Activated CD8-positive, alpha-beta memory T cell treated with anti-CD3 and anti-CD28 coated beads for 48 hours (primary cell): ENCODE measurements around the gene STX16.

Experiments
- DNase-seq, 3 experiments: peaks; one replicate each; pipeline ENCODE4 v3.0.0-alpha.2; 2020; ENCODE audit warnings: low read depth in 2 of 3, low spot score in 2 of 3

The STX16 gene

GRCh38 chr20:58696411-58696961, 45.4 kb downstream of the STX16 start:
- no peak for DNase-seq

- DNase-seq, result no peak
Measured at GRCh38 chr20:58697201-58697866, 46.3 kb downstream of the STX16 start.

DNA sequence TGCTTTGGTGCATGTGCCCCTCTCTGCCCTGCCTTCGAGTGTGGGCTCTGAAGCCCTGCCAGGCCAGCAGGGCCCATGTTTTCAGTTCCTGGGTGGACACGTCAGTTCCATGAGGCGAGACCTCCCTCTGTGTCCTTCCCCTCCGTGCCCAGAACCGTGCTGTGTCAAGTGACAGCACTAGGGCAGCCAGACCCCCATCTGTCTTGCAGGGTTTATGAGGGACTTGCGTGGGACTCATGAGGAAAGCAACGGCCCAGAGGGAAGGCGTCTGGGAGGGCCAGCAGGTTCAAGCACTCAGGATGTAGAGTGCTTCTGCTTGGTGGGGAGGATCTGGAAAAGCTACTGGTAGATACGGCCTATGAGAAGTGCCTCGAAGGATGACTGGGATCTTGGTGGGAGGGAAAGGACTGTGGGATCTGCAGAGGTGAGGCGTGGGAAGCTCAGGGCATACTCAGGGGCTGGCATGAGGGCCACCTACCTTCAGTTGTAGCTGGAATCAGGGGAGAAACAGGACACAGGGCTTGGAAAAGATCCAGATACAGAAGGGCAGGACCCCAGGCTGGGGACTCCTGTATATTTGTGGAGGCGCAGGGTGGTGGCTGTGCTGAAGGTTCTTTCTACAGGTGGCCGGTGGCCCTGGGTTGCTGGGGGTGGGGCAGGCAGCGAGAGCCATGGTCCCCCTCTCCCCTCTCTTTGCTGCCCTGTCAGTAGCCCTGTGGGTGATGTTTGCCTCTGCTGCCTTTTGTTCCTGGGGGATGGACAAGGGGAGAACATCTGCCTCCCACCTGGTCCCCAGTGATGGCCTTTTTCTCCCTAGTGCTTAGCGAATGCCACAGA, 47.0 kb downstream of the STX16 start:
- DNase-seq, result no peak

GRCh38 chr20:58698741-58699622, 47.9 kb downstream of the STX16 start:
- DNase-seq, result no peak

- no peak for DNase-seq
Measured at GRCh38 chr20:58699623-58700107, 48.6 kb downstream of the STX16 start.

GRCh38 chr20:58700121-58700821, 49.2 kb downstream of the STX16 start:
- DNase-seq, result no peak

DNA sequence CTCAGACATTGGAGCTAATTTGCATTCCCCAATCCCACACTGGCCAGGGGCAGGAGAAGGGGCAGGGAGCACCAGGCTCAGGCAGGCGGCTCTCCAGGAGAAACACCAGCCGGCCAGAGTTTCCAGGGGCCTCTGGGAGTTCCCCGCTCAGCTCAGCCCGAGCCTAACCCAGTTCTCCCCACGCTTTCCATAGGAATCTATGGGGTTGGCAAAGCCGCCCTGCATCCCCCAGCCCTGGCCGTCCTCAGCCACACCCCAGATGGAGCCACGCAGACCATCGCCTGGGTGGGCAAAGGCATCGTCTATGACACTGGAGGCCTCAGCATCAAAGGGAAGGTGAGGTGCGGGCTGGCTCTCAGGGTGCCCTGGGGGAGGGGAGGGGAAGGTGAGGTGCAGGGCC, 49.7 kb downstream of the STX16 start:
- no peak for DNase-seq

GRCh38 chr20:58701431-58702160, 50.5 kb downstream of the STX16 start:
- DNase-seq, result no peak

DNA sequence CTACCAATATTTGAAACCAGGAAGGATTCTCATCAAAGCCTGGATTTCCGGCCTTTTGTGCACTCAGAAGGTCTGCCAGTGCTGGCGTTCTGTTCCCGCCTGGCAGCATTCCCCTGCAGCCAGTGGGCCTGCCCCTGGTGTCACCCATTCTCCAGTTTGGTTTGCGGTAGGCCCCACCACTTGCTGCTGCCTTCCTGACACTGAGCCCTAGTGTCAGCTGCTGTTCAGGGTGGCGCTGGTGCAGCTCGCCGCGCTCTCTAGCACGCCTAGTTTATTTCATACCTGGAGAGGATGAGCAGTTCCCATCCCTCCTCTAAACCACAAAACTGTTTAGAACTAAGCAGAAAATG, 51.1 kb downstream of the STX16 start:
- DNase-seq, result no peak

- DNase-seq, result no peak
Measured at GRCh38 chr20:58702859-58703648, 52.0 kb downstream of the STX16 start.

DNA sequence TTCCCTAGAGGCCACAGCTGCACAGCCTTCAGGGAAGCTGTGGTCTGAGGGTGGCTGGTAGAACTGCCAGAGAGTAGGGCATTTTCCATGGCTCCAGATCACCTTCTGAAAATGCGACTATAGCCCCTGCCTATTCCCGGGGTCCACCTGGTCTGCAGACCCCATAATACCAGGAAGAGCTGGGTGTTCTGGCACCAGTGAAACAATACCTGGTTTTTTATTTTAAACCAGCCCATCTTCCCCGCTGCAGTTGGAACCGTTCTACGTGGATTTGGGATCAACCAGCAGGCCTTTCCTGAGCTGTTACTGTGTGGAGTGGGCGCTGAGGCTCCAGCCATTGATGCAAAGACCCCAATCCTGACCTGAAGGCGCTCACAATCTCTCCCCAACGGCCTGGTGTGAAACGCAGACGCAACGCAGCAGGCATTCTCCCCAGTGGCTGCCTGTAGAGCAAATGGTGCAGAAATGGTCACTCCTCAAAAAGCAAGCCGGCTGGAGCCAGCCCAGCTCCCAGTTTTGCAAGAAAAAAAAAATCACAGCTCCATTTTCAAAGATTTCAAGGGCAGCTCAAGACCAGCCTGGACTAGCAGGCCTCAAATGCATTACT, 52.8 kb downstream of the STX16 start:
- no peak for DNase-seq

DNA sequence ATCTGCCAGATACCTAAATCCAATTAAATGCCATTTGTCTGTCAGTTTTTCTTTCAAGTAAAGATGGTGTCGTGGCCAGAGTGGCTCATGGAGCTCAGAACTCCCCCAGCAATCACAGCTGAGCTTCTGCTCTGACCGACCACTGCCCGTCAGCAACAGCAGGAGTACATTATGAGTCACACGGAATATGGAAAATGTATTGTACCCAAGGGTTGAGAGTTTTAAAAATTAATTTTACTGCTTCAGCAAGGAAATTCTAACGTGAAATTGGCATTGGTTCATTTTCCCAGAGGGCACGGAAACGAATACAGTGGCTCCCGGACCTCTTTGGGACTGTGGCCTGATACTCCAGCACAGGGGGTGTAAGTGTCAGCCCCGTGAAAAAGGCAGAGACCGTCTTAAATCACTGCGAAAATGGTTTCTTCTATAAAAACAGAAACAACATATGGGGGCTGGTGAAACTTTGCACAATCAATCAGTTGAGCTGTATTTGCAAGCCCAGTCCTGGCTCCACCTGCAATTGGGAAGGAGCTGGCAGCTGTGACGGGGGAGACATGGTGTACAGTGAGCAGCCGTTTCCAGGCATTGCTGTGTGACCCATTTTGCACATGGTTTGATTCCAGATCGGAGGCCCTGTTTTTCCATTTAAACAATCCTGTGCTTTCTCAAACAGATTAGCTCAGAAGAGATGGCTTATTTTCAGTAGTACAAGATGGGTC, 54.3 kb downstream of the STX16 start:
- DNase-seq, result no peak

DNA sequence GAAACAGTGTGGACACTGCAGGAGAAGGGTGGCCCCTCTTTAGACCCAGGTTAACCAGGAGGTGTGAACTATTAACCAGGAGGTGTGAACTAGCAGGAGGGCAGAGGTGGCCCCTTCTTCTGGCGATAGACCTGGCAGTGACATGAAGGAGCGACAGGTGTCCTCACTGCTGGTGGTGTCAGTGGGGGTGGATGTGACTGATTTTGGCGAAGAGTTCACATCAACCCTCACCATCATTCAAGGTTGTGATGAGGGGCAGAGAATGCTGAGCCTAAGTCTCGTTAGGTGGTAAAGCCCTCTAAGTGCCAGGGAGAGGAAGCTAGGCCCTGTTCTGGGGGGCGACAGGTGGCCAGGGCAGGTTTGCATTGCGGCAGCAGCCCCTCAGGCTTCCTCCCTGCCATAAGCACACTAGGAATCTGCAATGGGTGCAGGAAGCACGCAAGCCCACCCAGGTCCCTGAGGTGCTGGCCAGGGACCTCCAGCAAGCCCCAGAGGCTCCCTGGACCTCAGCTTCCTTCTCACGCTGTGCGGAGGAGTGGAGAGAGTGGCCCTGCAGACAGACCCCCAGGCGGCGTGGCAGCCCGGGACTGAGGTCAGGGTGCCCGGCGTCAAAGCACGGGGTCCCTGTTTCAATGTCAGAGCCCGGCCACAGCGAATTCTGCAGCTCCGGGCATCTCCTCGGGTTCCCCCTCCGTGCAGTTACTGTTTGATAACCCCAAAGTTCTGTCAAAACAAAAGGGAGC, 55.2 kb downstream of the STX16 start:
- DNase-seq, result no peak

- DNase-seq, result no peak
Measured at GRCh38 chr20:58706975-58707681, 56.0 kb downstream of the STX16 start.

DNA sequence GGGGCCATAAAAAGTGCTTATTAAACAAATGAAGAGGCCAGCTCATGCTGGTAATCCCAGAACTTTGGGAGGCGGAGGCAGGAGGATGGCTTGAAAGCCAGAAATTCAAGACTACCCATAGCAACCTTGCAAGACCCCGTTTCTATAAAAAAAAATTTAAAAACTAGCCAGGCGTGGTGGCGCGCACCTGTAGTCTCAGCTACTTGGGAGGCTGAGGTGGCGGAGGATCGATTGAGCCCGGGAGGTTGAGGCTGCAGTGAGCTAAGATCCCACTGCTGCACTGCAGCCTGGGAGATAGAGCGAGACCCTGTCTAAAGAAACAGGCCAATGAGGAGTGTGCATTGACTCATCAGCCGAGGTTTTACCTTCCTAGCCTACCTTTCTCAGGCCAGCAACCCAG, 56.7 kb downstream of the STX16 start:
- no peak for DNase-seq

DNA sequence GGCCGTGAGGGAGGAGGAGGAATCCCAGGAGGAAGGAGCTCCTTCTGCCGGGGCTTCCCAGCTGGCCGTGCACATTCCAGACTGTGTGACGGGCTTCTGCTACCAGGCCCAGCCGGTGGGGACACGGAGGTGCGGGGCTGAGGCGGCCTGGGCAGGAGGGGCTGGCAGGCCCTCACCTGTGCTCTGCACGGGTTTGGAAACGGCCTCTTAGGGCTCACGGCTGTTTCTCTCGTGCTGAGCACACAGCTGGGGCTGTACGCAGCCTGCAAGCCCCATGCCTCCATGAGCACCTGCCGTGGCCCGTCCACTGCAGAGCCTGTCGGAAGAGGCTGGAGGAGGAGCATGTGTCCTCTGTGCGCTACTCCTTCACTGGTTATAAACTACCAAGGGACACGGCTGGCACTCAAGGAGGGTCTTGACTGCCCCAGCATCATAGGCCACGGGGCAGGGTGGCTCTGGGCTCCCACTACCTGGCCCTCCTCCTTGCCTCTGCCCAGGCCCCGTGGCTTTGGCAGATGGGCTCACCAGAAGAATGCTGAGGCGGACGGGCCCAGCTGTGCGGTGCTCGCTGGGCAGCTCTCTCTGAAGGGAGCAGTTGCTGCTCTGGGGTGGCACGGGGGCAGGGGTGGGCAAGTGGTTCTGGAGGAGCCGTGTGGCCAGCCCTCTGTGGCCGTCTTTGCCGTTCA, 57.3 kb downstream of the STX16 start:
- DNase-seq, result no peak
